Measurements from ENCODE around the gene NLGN4X. TPM values are rescaled to one million over a fixed set of nuclear protein-coding genes. Genes with fewer than 3 reads are reported as not detected.

Gene NLGN4X
- total and polyA plus RNA-seq, 2 donors (not counting 3 experiments of a cell fraction or from before 2014, with no cell fraction given), result 0.03 TPM; not detected in 1

GRCh38 chrX:5991393-5991792 is 237.3 kb downstream of the NLGN4X start:
- DNase-seq (ENCODE audit: low read depth, low spot score), result no peak
- BruUV-seq (replicated peaks), result no TSS peak
- Histone ChIP-seq H3K4me3 (replicated peaks in 1 of 3; ENCODE audit: insufficient read depth in 1 of 3, low read depth in 1 of 3, low read length in 3 of 3) (no peak overlapping the region), H3K9me1 (replicated peaks; ENCODE audit: control insufficient read depth, extremely low read depth, insufficient read depth, low read length) (no peaks in the 10 kb centered on the region), H3K4me1 (ENCODE audit: control insufficient read depth, extremely low read depth, insufficient read depth, low read length) (no peaks in the 10 kb centered on the region), H3K9ac (replicated peaks; ENCODE audit: extremely low read depth, insufficient read depth, low read length) (no peak overlapping the region), H3K27ac (ENCODE audit: insufficient read depth, low read depth, low read length) (no peak overlapping the region), H3K79me2 (ENCODE audit: control insufficient read depth, insufficient read depth, low read length) (no peaks in the 10 kb centered on the region), H3K27me3 (ENCODE audit: control insufficient read depth in 2 of 2, insufficient read depth in 2 of 2, low read length in 2 of 2) (no peaks in the 10 kb centered on the region), H2AFZ (ENCODE audit: low read depth, low read length) (no peak overlapping the region), H4K20me1 (replicated peaks; ENCODE audit: control insufficient read depth, extremely low read depth, insufficient read depth, low read length) (no peaks in the 10 kb centered on the region), H3K36me3 (ENCODE audit: control insufficient read depth in 2 of 2, extremely low read depth in 1 of 2, insufficient read depth in 2 of 2, low read length in 2 of 2) (no peaks in the 10 kb centered on the region), H3K9me3 (replicated peaks; ENCODE audit: control insufficient read depth, insufficient read depth, low read length) (no peaks in the 10 kb centered on the region), H3K4me2 (ENCODE audit: insufficient read depth, low read length) (no peak overlapping the region)
- TF ChIP-seq FOS (IDR thresholded peaks at IDR 0.05; ENCODE audit: borderline replicate concordance, insufficient read depth, low read length) (no peak), POLR2A (IDR thresholded peaks at IDR 0.05; ENCODE audit: low read depth, low read length) (no peak), CTCF (IDR thresholded peaks at IDR 0.05; ENCODE audit: extremely low read depth in 1 of 2, insufficient read depth in 1 of 2, low read depth in 1 of 2, low read length in 2 of 2) (no peak), JUN (IDR thresholded peaks at IDR 0.05; ENCODE audit: borderline replicate concordance, insufficient read depth, insufficient read length, low read depth) (no peak), EZH2 (IDR thresholded peaks at IDR 0.05; ENCODE audit: borderline replicate concordance, low read depth, low read length, severe bottlenecking) (no peak)
- ChIA-PET CTCF (no interaction called here), POLR2A (no interaction called here)
- intact Hi-C loops (cut with micrococcal nuclease) (no loop called here), dilution Hi-C loops (cut with MboI; ENCODE audit: extremely low pct_ligation_motif_present, low sequenced_read_pairs) (no loop called here)
- FAIRE-seq, result no peak

DNA sequence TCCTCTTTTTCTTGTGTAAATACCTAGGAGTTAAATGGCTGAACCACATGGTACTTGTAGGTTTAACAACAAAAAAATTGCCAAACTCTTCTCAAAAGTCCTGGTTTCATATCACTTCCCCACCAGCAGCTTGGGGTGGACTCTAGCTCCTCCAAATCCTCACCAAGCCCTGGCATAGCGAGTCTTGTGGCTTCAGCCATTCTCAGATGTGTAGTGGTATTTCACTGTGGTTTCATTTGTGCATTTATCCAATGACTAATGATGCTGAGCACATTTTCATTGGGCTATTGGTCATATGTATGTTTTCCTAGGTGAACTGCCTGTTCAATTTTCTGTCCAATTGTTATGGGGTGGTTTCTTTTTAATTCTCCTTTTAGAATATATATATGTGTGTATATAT is 249.3 kb downstream of the NLGN4X start:
- dilution Hi-C loops (cut with MboI; ENCODE audit: extremely low pct_ligation_motif_present, low sequenced_read_pairs) (no loop called here), intact Hi-C loops (cut with micrococcal nuclease) (no loop called here)
- no peak for FAIRE-seq
- no TSS peak for BruUV-seq (replicated peaks)
- no peak overlapping the region for H3K9ac ChIP-seq (replicated peaks; ENCODE audit: extremely low read depth, insufficient read depth, low read length)
- no peaks in the 10 kb centered on the region for H3K9me1 ChIP-seq (replicated peaks; ENCODE audit: control insufficient read depth, extremely low read depth, insufficient read depth, low read length)
- H2AFZ ChIP-seq (ENCODE audit: low read depth, low read length), result no peak overlapping the region
- no peak overlapping the region for H3K4me2 ChIP-seq (ENCODE audit: insufficient read depth, low read length)
- ChIA-PET POLR2A (no interaction called here), CTCF (no interaction called here)
- no peaks in the 10 kb centered on the region for H4K20me1 ChIP-seq (replicated peaks; ENCODE audit: control insufficient read depth, extremely low read depth, insufficient read depth, low read length)
- H3K27ac ChIP-seq (ENCODE audit: insufficient read depth, low read depth, low read length), result no peak overlapping the region
- no peaks in the 10 kb centered on the region for H3K4me1 ChIP-seq (ENCODE audit: control insufficient read depth, extremely low read depth, insufficient read depth, low read length)
- TF ChIP-seq, protein P1, sequence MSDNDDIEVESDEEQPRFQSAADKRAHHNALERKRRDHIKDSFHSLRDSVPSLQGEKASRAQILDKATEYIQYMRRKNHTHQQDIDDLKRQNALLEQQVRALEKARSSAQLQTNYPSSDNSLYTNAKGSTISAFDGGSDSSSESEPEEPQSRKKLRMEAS (IDR thresholded peaks at IDR 0.05; ENCODE audit: insufficient read depth, insufficient read length), result no peak
- TF ChIP-seq POLR2A (IDR thresholded peaks at IDR 0.05; ENCODE audit: low read depth, low read length) (no peak), CTCF (IDR thresholded peaks at IDR 0.05; ENCODE audit: extremely low read depth in 1 of 2, insufficient read depth in 1 of 2, low read depth in 1 of 2, low read length in 2 of 2) (no peak), GATA2 (IDR thresholded peaks at IDR 0.05; ENCODE audit: insufficient read depth, insufficient read length, low read depth, low read length) (no peak), MYC (IDR thresholded peaks at IDR 0.05; ENCODE audit: low read depth, low read length) (no peak)
- H3K4me3 ChIP-seq (replicated peaks in 1 of 3; ENCODE audit: insufficient read depth in 1 of 3, low read depth in 1 of 3, low read length in 3 of 3), result no peak overlapping the region
- no peak for DNase-seq (ENCODE audit: low read depth, low spot score)
- H3K9me3 ChIP-seq (replicated peaks; ENCODE audit: control insufficient read depth, insufficient read depth, low read length), result no peaks in the 10 kb centered on the region
- H3K36me3 ChIP-seq (ENCODE audit: control insufficient read depth in 2 of 2, extremely low read depth in 1 of 2, insufficient read depth in 2 of 2, low read length in 2 of 2), result no peaks in the 10 kb centered on the region
- H3K27me3 ChIP-seq (ENCODE audit: control insufficient read depth in 2 of 2, insufficient read depth in 2 of 2, low read length in 2 of 2), result no peaks in the 10 kb centered on the region
- H3K79me2 ChIP-seq (ENCODE audit: control insufficient read depth, insufficient read depth, low read length), result no peaks in the 10 kb centered on the region

Data from endothelial cell of umbilical vein (primary cell).